Vagina (tissue), 2 donors: ENCODE data around the gene IL2RA. TPM values are rescaled to one million over a fixed set of nuclear protein-coding genes. Genes with fewer than 3 reads are reported as not detected.

ENCODE experiments used
- DNase-seq, 2 donors: peaks; one replicate each; pipeline ENCODE4 v3.0.0-alpha.2; 2017; ENCODE audit errors: extremely low spot score in 2 of 2
- H3K27ac ChIP-seq: fragments of 200-600 bp; sonication (generic); one replicate; pipeline ENCODE4 v1.5.1; 2019
- H3K27me3 ChIP-seq: fragments of 200-600 bp; sonication (generic); one replicate; pipeline ENCODE4 v1.5.1; 2019
- H3K36me3 ChIP-seq, 2 donors: fragments of 200-600 bp; sonication (generic); one replicate each; pipeline ENCODE4 v1.5.1; 2017 to 2019
- H3K4me1 ChIP-seq: fragments of 200-600 bp; sonication (generic); one replicate; pipeline ENCODE4 v1.5.1; 2019
- H3K4me3 ChIP-seq, 2 donors: fragments of 200-600 bp; sonication (generic); 1 replicate in 1 of 2; 2 replicates in 1 of 2; pipeline ENCODE4 v1.5.1; 2016 to 2019
- H3K9me3 ChIP-seq: fragments of 200-600 bp; sonication (generic); one replicate; pipeline ENCODE4 v1.5.1; 2019
- CTCF ChIP-seq, 3 experiments: fragments of 450-650 bp in 2 of 3; fragments of 200-600 bp in 1 of 3; sonication (generic) in 1 of 3; IDR thresholded peaks; one replicate each; pipeline ENCODE4 v1.5.1; 2017 to 2019; ENCODE audit warnings: antibody characterized with exemption in 3 of 3, mild to moderate bottlenecking in 2 of 3, moderate library complexity in 2 of 3
- POLR2A ChIP-seq, 2 donors: fragments of 450-650 bp; IDR thresholded peaks; one replicate each; pipeline ENCODE4 v1.6.1; 2017; ENCODE audit warnings: antibody characterized with exemption in 2 of 2, mild to moderate bottlenecking in 2 of 2, moderate library complexity in 2 of 2
- POLR2AphosphoS5 ChIP-seq, 2 donors: sonication (generic); formaldehyde crosslinking; IDR thresholded peaks; one replicate each; pipeline ENCODE4 v1.9.0; 2017; ENCODE audit warnings: antibody characterized with exemption in 2 of 2, mild to moderate bottlenecking in 2 of 2, low read depth in 1 of 2; ENCODE audit not compliant: insufficient read depth in 1 of 2
- intact Hi-C: fragments of 100-400 bp; cut with DNase I; formaldehyde crosslinking; loops from one replicate; pipeline ENCODE4 v1.15.1; 2023
- total RNA-seq: library from RNA; depleted of rRNA; stranded (reverse); fragments of >200 nt; gene quantifications from one replicate; pipeline ENCODE4 v1.2.3, GENCODE V29; 2016

Gene IL2RA
- total RNA-seq, 1 donor from 2014 or later, result not detected

GRCh38 chr10:6077071-6077675 lies 15.0 kb upstream of the IL2RA start:
- no peak for DNase-seq
- intact Hi-C loops, result no loop called here
- no peaks in the 10 kb centered on the region for H3K4me1 ChIP-seq
- no peaks in the 10 kb centered on the region for H3K27me3 ChIP-seq
- H3K27ac ChIP-seq, result no peak overlapping the region
- TF ChIP-seq POLR2A (IDR thresholded peaks at IDR 0.05) (no peak), POLR2AphosphoS5 (IDR thresholded peaks at IDR 0.05; ENCODE audit: insufficient read depth in 1 of 2, low read depth in 1 of 2) (no peak), CTCF (IDR thresholded peaks at IDR 0.05) (no peak)
- H3K9me3 ChIP-seq, result no peaks in the 10 kb centered on the region
- H3K4me3 ChIP-seq, result no peak overlapping the region
- H3K36me3 ChIP-seq, result no peaks in the 10 kb centered on the region

GRCh38 chr10:6074489-6075301 lies 12.5 kb upstream of the IL2RA start:
- TF ChIP-seq POLR2A (IDR thresholded peaks at IDR 0.05) (no peak), POLR2AphosphoS5 (IDR thresholded peaks at IDR 0.05; ENCODE audit: insufficient read depth in 1 of 2, low read depth in 1 of 2) (no peak), CTCF (IDR thresholded peaks at IDR 0.05) (no peak)
- H3K27me3 ChIP-seq, result no peaks in the 10 kb centered on the region
- DNase-seq, result no peak
- no peaks in the 10 kb centered on the region for H3K4me1 ChIP-seq
- intact Hi-C loops, result no loop called here
- H3K4me3 ChIP-seq, result no peak overlapping the region
- no peaks in the 10 kb centered on the region for H3K9me3 ChIP-seq
- no peaks in the 10 kb centered on the region for H3K36me3 ChIP-seq
- H3K27ac ChIP-seq, result no peak overlapping the region

- Histone ChIP-seq H3K27ac (no peak overlapping the region), H3K4me3 (no peak overlapping the region), H3K27me3 (no peaks in the 10 kb centered on the region), H3K4me1 (no peaks in the 10 kb centered on the region), H3K9me3 (no peaks in the 10 kb centered on the region), H3K36me3 (no peaks in the 10 kb centered on the region)
- TF ChIP-seq CTCF (IDR thresholded peaks at IDR 0.05), result no peak
- no peak for TF ChIP-seq POLR2A (IDR thresholded peaks at IDR 0.05)
- TF ChIP-seq POLR2AphosphoS5 (IDR thresholded peaks at IDR 0.05; ENCODE audit: insufficient read depth in 1 of 2, low read depth in 1 of 2), result no peak
- intact Hi-C loops, result no loop called here
- no peak for DNase-seq
Observed at GRCh38 chr10:6072215-6072934, 10.2 kb upstream of the IL2RA start.

- Histone ChIP-seq H3K4me3 (no peak overlapping the region), H3K27ac (no peak overlapping the region), H3K36me3 (no peaks in the 10 kb centered on the region), H3K9me3 (no peaks in the 10 kb centered on the region), H3K4me1 (no peaks in the 10 kb centered on the region), H3K27me3 (no peaks in the 10 kb centered on the region)
- intact Hi-C loops, result no loop called here
- no peak for TF ChIP-seq POLR2AphosphoS5 (IDR thresholded peaks at IDR 0.05; ENCODE audit: insufficient read depth in 1 of 2, low read depth in 1 of 2)
- no peak for TF ChIP-seq CTCF (IDR thresholded peaks at IDR 0.05)
- TF ChIP-seq POLR2A (IDR thresholded peaks at IDR 0.05), result no peak
- no peak for DNase-seq
Observed at GRCh38 chr10:6071181-6072175, 9.3 kb upstream of the IL2RA start.
